NCI-H146 treated with DMSO at 0.1 percent for 48 hours (cell line): ENCODE results near the gene GJD4.

Experiments used
- DNase-seq: peaks from one replicate; lab custom pipeline; 2025; ENCODE audit not compliant: unreplicated experiment; lab: John Stamatoyannopoulos, UW

The GJD4 gene

GRCh38 chr10:35605191-35605590 is at the start of gene GJD4:
Gene GJD4 (plus strand): TSS chr10:35605341. CDS start chr10:35605568, 227 bp downstream.
- no peak for DNase-seq

- DNase-seq: no peak
Measured at GRCh38 chr10:35555962-35556930, 48.9 kb upstream of the GJD4 start.

- peak; percentile 13 for DNase-seq
Measured at GRCh38 chr10:35558276-35558675, 46.9 kb upstream of the GJD4 start.

GRCh38 chr10:35559416-35559815 is 45.7 kb upstream of the GJD4 start:
- no peak for DNase-seq

- no peak for DNase-seq
Measured at GRCh38 chr10:35561715-35562114, 43.4 kb upstream of the GJD4 start.

GRCh38 chr10:35562427-35562826 is 42.7 kb upstream of the GJD4 start:
- DNase-seq: no peak

- peak; percentile 44 for DNase-seq
Measured at GRCh38 chr10:35563261-35563891, 41.8 kb upstream of the GJD4 start.

GRCh38 chr10:35564341-35564968 is 40.7 kb upstream of the GJD4 start:
- DNase-seq: no peak

GRCh38 chr10:35565602-35566081 is 39.5 kb upstream of the GJD4 start:
- no peak for DNase-seq

- no peak for DNase-seq
Measured at GRCh38 chr10:35567951-35568350, 37.2 kb upstream of the GJD4 start.

GRCh38 chr10:35568483-35569015 is 36.6 kb upstream of the GJD4 start:
- no peak for DNase-seq

- no peak for DNase-seq
Measured at GRCh38 chr10:35569111-35569707, 35.9 kb upstream of the GJD4 start.

- no peak for DNase-seq
Measured at GRCh38 chr10:35569836-35570235, 35.3 kb upstream of the GJD4 start.

- DNase-seq: no peak
Measured at GRCh38 chr10:35570397-35570796, 34.7 kb upstream of the GJD4 start.

GRCh38 chr10:35572583-35572982 is 32.6 kb upstream of the GJD4 start:
- DNase-seq: no peak

- no peak for DNase-seq
Measured at GRCh38 chr10:35573796-35574195, 31.3 kb upstream of the GJD4 start.

GRCh38 chr10:35574924-35575352 is 30.2 kb upstream of the GJD4 start:
- no peak for DNase-seq

GRCh38 chr10:35575640-35576039 is 29.5 kb upstream of the GJD4 start:
- no peak for DNase-seq

- no peak for DNase-seq
Measured at GRCh38 chr10:35576730-35577129, 28.4 kb upstream of the GJD4 start.

GRCh38 chr10:35577926-35578617 is 27.1 kb upstream of the GJD4 start:
- DNase-seq: no peak
